AG20443 (cell line): ENCODE results near the gene TOPAZ1.

Experiments used
- DNase-seq: peaks from one replicate; pipeline ENCODE4 v3.0.0; 2012; ENCODE audit warnings: low spot score, mixed read lengths

Gene TOPAZ1

DNA sequence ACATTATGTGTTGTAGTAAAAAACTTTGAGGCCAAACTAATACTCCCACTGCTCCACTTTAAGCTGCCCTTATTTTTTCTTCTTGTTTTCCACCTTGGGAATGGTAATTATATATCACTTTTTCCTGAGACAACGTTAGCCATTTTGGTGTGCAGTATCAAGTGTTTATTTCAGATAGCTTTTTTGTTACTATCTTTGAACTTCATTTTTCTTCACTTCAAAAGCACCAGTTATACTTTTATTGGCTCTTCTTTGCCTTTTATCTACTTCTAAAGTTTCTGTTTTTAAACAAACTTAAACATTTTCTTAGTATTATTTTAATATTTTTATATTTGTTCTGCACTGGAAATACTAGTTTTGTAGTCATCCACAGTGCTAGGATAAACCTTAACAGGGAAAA is 6.5 kb downstream of the TOPAZ1 start:
- no peak for DNase-seq

DNA sequence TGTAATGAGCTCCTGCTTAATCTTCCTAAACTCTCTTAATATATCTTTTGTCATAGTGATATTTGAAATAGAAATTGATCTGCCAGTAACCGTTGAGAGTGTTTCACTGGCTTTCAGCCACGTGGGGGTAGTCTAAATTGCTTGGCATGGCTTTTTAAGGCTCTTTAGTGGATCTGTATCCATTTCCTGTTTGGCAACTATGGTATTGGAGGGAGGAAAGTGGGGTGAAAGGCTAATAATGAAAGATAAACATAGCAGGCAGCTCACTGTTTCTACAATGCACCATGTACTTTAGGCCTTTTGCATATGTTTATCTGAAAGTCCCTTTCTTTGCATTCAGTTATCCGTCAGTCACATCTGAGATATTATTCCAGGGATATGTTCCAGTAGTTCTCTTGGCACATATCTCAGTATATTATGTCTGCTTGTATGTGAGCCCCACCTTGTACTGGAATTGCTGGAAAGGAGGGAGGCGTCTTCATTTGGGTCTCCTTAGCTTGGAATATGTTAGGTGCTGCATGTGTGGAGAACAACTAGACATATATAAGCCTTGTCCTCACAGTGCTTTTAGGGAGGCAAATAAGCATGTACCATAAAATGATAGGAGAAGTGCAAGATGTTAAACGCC is 10.8 kb downstream of the TOPAZ1 start:
- DNase-seq = no peak

DNA sequence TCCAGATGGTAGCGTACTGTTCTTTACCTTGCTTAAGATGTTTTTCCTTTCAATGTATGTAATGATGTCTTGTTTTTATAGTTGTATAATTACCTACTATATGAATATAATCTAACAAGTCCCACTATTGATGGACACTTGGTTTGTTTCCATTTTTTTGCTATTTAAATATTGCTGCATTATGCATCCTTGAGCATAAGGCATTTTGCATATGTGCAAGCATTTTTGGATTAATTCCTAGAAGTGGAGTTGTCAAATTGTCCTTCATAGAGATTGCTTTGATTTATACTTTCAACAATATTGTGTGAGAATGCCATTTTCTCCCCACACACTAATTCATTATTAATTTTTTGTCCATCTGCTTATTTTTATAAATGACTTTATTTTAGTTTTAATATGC is 17.7 kb downstream of the TOPAZ1 start:
- no peak for DNase-seq

DNA sequence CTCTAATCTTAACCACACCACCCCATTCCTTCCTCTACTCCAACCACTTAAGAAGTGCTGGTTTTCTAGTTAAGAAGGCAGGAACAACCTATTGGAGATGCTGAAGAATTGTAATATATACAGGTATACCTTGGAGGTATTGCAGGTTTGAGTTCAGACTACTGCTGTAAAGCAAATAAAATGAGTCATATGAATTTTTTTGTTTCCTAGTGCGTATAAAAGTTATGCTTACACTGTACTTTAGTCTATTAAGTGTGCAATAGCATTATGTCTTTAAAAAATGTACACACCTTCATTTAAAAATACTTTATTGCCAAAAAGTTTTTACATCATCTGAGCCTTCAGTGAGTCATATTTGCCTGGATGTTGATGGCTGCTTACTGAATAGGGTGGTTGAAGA is 22.5 kb downstream of the TOPAZ1 start:
- DNase-seq = no peak

DNA sequence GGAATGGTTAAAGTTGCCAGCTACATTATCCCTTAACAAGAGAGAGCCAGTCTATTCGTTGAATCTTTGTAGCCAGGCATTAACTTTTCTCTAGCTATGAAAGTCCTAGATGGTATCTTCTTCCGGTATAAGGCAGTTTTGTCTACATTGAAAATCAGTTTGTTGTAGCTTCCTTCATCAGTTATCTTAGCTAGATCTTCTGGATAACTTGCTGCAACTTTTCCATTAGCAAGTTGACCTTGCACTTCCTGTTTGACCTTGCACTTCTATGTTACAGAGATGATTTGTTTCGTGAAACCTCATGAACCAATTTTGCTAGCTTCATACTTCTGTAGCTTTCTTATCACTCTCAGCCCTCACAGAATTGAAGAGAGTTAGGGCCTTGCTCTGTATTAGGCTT is 24.1 kb downstream of the TOPAZ1 start:
- DNase-seq = no peak

DNA sequence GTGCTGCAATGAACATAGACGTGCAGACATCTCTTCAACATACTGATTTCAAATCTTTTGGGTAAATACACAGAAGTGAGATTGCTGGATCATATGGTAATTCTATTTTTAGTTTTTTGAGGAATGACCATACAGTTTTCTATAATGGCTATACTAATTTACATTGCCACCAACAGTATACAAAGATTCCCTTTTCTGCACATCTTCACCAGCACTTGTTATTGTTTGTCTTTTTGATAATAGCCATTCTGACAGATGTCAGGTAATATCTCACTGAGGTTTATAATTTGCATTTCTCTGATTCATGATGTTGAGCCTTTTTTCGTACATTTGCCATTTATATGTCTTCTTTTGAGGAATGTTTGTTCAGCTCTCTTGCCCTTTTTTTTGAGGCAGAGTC is 30.5 kb downstream of the TOPAZ1 start:
- no peak for DNase-seq

DNA sequence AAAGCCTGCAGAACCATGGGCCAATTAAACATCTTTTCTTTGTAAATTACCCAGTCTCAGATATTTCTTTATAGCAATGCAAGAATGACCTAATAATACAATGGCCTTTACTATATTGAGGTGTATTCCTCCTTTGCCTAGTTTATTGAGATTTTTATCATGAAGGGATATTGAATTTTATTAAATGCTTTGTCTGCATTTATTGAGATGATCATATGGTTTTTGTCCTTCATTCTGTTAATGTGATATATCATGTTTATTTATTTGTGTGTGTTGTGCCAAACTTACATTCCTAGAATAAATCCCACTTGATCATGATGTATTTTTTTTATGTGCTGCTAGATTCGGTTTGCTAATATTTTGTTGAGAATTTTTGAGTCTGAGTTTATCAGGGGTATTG is 36.2 kb downstream of the TOPAZ1 start:
- DNase-seq = no peak

DNA sequence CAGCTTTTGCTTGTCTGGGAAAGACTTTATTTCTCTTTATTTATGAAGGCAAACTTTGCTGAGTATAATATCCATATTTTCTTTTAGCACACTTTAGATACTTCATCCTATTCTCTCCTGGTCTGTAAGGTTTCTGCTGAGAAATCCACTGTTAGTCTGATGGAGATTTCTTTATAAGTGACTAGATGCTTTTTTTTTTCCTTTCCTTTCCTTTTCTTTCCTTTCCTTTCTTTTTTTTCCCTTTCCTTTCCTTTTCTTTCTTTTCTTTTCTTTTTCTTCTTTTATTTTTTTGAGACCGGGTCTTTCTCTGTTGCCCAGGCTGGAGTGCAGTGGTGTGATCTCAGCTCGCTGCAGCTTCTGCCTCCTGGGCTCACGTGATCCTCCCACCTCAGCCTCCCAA is 38.4 kb downstream of the TOPAZ1 start:
- no peak for DNase-seq

DNA sequence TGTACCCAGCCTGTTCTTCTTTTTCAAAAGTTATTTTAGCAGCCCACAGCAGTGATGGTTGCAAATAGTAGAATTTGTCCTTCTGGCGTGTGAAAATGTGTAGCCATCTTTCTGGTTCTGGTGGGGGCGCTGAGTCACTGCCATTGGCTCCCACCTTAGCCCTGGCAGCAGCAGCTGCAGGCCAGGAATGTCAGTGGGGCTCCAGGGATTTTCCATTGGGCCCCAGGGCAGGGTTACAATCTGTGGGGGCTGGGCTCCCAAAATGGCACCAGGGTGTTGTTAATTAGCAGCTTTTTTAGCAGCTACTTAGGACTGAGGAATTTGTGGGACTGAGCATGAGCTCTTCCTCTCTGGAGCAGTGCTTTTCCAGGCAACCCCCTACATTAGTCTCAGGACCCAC is 38.9 kb downstream of the TOPAZ1 start:
- DNase-seq = no peak

DNA sequence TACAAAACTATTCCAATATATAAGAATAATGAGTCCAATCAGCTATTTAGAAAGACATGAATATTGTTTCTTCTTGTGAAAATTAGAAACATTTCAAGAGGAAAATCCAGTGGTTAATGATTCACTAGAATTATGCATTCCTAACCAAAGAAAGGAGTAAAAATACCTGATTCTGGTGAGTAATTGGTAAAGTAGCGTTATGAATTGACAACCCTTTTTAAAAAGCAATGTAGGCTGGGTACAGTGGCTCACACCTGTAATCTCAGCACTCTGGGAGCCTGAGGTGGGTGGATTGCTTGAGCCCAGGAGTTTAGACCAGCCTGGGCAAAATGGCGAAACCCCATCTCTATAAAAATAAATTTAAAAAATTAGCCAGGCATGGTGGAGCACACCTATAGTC is 43.3 kb downstream of the TOPAZ1 start:
- no peak for DNase-seq

DNA sequence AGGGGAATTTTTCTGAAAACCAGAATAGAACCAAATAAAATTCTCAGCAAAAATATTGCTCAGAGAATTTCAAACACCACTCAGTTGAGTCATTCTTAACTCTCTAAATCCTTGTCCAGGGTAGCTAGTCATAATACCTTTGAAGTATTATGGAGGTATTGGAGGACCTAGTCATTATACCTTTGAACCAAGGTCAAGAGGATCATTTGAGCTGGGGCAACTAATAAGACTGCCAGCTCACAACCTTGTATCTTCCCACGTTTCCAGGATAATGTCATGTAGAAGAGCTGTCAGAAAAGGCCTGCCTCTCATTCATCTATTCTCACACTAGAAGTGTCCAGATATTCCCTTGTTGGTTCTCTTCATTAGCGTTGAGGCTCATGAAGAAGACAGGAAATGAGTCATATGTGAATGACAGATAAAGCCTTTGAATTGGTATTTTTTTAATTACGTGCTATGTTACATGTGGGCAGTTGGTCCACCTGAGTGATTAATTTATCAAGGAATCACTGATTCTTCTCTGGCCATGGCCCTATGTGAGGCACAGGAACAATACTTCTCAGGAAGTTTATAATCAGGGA is 48.3 kb downstream of the TOPAZ1 start:
- DNase-seq = no peak

DNA sequence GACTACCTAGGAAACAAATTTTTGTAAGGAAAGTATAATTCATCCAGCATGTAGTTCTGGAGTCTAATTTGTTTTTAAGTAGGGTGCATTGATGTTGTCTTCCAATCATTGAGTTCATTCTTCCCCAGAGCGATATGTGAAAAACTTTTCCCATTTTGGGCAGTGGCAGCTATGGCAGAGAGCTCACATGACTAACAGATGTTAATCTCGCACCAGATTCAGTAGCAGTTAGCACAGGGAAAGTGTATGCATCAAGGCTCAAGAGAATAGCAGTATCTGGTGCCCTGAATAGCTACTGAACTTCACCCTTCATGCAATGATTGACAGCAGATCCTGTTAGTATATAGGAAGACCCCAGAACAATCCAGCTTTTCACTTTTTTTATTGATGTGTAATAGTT is 50.6 kb downstream of the TOPAZ1 start:
- no peak for DNase-seq

DNA sequence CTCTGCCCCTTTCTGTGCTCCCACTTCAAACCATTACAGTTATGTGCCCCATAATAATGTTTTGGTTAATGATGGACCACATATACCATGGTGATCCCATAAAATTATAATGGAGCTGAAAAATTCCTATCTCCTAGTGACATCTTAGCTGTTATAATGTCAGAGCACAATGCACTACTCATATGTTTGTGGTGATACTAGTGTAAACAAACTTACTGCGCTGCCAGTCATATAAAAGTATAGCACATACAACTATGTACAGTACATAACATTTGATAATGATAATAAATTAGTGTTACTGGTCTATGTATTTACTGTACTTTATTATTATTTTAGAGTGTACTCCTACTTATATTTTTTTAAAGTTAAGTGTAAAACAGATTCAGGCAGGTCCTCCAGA is 51.3 kb downstream of the TOPAZ1 start:
- no peak for DNase-seq

DNA sequence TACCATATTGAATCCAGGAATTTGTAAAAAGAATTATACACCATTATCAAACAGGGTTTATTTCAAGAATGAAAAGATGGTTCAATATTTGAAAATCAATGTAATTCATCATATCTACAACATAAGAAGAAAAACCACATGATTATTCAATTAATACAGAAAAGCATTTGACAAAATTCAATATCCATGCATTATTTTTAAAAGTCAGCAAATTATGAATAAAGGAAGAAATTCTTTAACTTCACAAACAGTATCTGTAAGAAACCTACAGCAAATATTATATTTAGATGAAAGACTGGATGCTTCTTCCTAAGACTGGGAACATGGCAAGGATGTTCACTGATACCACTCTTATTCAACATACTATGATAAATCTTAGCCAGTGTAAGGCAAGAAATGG is 55.6 kb downstream of the TOPAZ1 start:
- no peak for DNase-seq

DNA sequence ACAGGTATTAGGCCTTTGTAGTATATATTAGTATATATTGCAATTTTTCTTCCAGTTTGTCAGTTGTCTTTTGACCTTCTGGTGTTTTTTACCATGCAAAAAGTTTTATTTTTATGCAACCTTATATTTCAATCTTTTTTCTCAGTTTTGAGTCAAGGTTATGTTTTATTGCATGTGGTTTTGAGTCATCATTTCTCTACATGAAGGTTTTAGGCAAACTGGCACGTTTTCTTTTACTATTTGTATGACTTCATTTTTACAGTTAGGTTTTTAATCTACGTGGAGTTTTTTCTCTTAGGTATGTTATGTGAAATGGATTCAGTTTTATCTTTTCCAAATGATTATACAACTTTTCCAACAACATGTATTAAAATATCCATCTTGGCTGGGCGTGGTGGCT is 60.1 kb downstream of the TOPAZ1 start:
- no peak for DNase-seq

DNA sequence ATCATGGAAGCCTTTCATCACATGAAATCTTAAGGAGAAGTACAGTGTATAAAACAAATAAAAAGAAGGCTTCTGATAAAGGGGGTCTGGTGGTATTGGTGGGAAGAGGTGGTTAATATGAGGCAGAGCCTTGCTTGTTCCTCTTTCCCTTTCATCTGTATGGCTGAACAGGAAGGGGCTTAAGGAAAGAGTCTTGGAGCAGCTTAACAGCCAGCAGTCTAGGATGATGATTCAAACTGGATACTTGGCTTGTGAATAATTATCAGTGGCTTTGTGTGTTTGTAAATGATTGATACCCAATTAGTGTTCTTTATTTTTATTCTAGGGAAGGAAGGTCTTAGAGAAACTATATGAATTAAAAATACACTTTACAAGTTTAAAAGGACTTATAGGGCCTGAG is 67.8 kb downstream of the TOPAZ1 start:
- no peak for DNase-seq

DNA sequence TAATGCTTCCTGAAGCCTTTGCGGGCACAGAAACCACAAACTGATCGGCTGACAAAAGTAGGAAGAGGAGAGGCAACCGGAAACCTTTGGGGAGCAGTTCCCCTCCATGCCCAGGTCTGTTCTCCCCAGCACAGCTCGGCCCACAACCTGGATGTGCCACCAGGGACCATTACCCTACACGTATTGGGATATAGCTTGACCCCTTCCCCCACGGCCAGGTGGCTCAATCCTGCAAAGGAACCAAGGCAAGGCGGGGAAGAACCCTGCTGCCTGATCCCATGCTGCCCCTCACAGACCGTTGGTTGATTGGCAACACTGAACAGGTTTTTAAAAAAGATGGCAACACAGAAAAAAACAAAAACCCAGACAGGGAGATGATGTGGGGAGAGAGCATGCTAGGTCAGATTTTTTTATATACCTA is 77.2 kb downstream of the TOPAZ1 start:
- no peak for DNase-seq

DNA sequence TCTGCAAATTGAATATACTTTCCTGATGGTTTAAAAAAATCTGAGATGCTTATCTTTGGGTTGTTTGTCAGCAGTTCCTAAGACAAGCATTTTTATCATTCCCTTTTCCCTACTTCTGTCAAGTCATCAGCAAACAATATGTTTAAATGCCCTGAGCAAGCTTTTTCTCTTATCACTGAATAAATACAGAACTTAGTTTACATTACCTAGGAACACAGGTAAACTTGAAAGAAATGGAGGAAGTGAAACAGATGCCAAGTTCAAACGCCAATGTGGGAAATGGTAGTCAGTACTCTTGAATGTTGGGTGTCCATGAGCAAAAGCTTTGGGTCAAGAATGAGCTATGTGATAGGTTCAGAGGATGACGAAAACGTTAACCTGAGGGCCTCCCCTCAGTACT is 79.6 kb downstream of the TOPAZ1 start:
- no peak for DNase-seq

DNA sequence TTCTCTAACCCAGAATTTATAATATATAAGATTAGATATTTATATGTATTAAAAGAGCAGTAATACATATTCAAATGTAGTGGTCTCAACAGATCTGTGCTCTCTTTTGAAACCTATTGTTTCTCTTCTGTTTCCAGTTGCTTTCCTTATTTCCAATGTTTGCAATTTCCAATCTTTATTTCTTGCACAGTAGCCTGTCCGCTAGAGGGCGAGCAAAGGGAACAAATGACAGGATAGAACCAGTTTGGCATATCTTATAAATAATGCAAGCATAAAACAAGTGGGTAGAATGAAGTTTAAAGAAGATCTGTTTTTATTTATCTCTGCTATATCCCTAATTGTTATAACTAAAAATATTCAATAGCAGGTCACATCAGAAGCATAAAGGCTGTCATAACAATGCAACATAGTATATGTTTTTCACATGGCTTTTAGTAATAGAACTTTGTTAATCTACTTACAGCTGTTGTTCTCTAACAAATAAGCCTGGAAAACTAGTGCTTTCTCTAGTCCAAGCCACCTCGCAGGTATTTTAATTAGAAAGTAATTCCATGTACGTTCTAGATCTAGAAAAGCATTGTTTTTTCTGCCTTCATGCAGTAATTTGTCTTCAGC is 81.8 kb downstream of the TOPAZ1 start:
- peak; percentile 49 for DNase-seq

DNA sequence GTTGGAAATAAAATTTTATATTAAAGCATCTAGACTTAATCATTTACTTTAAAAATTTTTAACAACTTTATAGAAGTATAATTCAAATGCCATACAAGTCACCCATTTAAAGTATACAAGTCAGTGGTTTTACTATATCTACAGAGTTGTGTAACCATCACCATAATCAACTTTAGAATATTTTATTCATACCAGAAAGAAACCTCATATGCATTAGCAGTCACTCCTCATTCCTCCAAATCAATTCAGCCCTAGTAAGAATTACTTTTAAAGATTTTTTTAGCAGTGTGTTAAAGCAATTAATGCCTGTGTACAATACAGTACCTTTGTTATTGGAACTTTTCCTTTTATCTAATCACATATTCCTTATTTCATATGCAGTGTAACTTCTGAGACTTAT is 82.9 kb downstream of the TOPAZ1 start:
- DNase-seq = no peak

DNA sequence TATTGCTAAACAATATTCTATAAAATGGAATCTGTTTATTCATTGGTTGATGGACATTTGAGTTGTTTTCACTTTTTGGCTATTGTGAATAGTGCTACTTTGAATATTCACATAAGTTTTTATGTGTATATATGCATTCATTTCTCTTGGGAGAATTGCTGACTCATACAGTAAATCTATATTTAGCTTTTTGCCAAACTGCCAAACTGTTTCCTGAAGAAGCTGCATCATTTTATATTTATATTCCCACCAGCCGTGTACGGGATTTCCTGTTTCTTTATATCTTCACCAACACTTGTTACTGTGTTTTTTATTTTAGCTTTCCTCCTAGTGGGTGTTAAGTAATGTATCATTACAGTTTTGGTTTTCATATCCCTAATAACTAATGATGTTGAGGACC is 84.3 kb downstream of the TOPAZ1 start:
- no peak for DNase-seq

DNA sequence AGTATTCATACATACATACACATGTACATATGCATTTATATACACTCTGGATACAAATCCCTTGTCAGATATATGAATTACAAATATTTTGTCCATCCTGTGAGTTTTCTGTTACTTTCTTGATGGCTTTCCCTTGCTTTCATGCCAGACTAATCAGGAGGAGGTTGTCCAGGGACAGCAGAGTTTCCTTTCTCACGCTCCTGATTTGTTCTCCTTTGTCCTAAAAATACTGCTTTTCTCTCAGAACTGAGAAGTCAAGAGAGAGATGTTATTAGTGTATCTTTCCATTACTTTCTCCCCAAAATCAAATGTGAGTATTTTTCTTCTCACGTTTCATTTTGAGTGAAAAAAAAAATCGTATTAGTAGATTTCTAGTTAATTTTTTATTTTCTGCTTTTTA is 84.8 kb downstream of the TOPAZ1 start:
- DNase-seq = no peak

DNA sequence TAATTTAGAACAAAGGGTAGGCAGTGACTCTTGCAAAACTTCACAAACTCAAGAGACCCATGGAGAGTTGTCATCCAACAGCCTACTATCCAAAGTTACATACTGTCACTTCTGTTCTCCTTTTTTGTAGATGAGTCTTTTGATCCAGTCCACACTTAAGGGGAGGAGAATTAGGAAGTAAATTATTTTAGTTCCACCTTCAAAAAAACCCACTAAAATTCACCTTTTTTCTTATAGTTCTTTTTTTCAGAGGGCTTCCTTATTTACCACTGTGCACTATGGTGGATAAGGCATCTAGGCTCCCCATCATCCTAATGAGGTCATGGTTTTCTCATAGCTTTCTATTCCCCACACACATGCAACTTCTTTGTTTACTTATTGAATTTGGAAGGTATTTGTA is 88.3 kb downstream of the TOPAZ1 start:
- no peak for DNase-seq

DNA sequence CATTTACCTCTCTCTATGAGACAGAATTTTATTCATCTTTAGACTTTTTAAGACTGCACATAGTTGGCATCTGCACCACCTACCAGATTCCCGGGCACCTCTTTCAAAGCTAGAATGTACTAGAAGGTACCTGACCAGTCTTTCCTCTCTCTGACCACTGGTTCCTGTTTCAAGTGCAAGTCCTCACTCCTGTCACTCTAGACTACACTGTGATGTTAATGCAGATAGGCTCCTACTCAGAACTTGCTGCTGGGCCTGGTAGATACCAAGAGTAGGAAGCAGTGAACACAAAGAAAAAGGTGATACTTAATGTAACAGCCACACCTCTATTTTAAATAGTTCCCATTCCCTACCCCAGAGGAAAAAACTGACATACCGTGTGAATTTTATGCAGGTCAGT is 88.8 kb downstream of the TOPAZ1 start:
- no peak for DNase-seq
